ENCODE measurements around the gene SMS.
"Not testable (repeated sequence)": the region's sequence is repeated elsewhere in the genome, so short reads cannot be mapped to it uniquely, and the experiment has no call there.

Gene SMS

DNA sequence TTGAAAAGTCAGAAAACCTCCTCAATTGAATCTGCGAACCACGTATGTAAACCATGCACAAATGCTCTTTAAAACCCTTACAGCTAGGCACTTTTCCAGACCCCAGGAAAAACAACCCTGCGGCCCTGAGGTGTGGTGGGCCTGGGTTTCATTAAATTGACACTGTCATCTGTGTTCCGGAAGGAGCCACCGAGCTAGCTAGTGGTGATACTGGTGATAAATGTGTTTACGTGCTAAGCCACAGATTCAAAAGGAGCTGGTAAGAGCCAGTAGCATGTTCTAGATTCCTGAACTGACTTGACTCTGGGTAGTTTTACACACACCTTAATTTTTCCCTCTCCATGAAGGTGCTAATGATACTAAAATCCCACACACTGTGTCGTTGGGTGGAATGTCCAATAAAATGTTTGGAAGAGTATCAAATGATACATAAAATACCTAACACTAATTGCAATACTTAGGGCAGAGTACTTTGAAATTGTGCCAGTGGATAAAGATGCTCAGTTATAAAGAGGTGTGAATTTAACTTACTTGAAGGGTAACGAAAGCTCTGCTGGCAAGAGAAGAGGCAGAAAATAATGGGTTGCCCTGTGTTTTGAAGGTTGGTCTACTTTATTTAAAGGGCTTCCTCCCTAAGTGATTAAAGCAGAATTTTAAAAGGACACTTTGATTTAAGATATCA is 8.5 kb downstream of the SMS start:
- TF ChIP-seq, protein P1, sequence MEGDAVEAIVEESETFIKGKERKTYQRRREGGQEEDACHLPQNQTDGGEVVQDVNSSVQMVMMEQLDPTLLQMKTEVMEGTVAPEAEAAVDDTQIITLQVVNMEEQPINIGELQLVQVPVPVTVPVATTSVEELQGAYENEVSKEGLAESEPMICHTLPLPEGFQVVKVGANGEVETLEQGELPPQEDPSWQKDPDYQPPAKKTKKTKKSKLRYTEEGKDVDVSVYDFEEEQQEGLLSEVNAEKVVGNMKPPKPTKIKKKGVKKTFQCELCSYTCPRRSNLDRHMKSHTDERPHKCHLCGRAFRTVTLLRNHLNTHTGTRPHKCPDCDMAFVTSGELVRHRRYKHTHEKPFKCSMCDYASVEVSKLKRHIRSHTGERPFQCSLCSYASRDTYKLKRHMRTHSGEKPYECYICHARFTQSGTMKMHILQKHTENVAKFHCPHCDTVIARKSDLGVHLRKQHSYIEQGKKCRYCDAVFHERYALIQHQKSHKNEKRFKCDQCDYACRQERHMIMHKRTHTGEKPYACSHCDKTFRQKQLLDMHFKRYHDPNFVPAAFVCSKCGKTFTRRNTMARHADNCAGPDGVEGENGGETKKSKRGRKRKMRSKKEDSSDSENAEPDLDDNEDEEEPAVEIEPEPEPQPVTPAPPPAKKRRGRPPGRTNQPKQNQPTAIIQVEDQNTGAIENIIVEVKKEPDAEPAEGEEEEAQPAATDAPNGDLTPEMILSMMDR (IDR thresholded peaks at IDR 0.05; ENCODE audit: low read depth, low read length, missing control alignments) = no peak
- H3K4me3 ChIP-seq (ENCODE audit: low read depth, low read length) = no peak overlapping the region
- no peak for DNase-seq (ENCODE audit: low read depth)

DNA sequence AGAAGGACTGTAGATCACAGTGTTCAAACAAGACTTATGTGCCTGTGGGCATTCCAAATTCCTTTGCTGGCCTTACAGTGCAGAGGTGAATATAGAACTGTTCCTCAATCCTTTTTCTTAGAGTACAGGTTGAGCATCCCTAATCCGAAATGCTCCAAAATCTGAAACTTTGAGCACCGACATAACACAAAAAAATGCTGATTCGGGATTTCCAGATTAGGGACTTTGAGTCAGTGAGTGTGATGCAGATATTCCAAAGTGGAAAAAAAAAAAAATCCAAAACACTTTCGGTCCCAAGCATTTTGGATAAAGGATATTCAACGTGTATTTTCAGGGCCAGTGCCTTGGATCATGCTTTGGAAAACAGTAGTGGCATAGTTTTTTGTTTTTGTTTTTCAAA is 9.2 kb downstream of the SMS start:
- H3K4me3 ChIP-seq (ENCODE audit: low read depth, low read length) = no peak overlapping the region
- TF ChIP-seq, protein P1 (IDR thresholded peaks at IDR 0.05; ENCODE audit: low read depth, low read length, missing control alignments) = no peak
- no peak for DNase-seq (ENCODE audit: low read depth)

DNA sequence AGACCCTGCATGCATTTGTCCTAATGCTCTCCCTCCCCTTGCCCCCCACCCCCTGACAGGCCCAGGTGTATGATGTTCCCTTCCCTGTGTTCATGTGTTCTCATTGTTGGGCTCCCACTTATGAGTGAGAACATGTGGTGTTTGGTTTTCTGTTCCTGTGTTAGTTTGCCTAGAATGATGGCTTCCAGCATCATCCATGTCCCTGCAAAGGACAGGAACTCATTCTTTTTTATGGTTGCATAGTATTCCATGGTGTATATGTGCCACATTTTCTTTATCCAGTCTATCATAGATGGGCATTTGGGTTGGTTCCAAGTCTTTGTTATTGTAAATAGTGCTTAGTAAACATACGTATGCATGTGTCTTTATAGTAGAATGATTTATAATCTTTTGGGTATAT is 10.0 kb downstream of the SMS start:
- not testable (repeated sequence) for H3K4me3 ChIP-seq (ENCODE audit: low read depth, low read length); DNase-seq (ENCODE audit: low read depth)

DNA sequence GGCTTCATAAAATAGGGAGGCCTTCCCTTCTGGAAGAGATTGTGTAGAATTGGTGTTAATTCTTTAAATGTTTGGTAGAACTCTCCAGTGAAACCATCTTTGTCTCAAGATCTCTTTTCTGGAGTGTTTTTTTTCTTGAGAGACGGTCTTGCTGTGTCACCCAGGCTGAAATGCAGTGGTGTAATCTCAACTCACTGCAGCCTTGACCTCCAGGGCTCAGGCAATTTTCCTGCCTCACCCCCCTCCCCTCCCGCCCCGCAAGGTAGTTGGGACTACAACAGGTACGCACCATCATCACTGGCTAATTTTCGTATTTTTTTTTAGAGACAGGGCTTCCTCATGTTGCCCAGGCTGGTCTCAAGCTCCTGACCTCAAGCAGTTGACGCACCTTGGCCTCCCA is 12.1 kb downstream of the SMS start:
- H3K4me3 ChIP-seq (ENCODE audit: low read depth, low read length) = no peak overlapping the region
- DNase-seq (ENCODE audit: low read depth) = no peak
- TF ChIP-seq, protein P1 (IDR thresholded peaks at IDR 0.05; ENCODE audit: low read depth, low read length, missing control alignments) = no peak

DNA sequence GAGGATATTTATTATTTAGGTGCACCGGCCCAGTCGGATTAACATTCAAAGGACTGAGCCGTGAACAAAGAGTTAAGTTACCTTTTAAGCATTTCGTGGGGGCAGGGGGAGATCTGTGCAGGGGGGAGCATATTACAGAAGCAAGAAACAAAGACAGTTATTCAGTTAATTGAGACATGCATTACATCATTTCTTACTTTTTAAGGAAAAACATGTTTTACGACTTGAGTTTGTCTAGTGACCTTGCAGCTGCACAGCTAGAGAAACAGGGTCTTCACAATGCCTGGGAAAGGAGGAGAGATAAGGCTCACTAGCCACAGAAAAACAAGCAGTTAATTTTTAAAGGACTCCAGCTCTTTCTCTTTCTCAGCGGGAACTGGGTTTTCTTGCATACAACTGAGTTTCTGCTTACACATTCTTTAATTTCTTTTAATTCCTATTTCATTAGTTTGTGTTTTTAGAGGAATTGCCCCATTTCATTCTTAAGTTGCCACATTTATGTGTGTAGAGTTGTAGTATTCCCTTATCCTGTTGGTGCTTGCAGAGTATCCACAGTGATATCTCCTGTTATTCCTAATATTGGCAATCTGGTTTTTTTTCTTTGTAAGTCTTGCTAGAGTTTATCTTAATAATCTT is 12.8 kb downstream of the SMS start:
- DNase-seq (ENCODE audit: low read depth); H3K4me3 ChIP-seq (ENCODE audit: low read depth, low read length): not testable (repeated sequence)

DNA sequence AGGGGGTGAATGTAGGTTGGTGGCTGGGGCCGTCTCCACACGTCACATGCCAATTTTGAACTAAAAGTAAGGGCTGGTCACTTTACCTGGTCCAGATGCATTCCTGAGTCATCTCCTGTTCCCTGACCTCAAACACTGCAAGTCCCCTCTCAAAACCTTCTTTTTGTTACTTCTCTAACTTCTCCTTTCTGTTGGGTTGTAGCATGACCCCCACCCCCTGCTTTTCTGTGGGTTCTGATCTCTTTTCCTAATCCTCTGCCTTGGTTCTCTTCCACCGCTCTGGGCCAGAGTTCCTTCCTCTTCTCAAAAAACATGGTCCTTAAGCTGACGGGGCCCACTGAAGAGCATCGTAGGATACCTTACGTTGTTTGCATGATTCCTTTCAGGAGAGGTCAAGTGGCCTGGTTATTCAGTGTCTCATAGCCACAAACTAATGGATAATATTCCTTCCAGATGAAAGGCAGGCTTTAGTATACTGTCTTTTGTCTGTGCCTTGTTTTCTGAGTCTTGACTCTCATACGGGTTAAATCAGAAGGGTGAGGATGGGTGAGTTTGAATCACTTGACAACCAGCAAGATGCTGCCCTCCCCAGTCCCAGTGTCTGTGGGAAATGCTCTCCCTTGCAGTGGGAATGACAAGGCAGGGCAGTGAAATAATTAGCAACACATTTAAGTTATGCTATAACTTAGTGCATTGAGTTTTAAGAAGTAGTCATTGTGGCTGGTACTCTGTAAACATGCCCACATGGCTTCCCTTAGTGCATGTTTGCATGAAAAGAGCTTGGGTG is 15.1 kb downstream of the SMS start:
- H3K4me3 ChIP-seq (ENCODE audit: low read depth, low read length) = no peak overlapping the region
- DNase-seq (ENCODE audit: low read depth) = no peak
- TF ChIP-seq, protein P1 (IDR thresholded peaks at IDR 0.05; ENCODE audit: low read depth, low read length, missing control alignments) = no peak

DNA sequence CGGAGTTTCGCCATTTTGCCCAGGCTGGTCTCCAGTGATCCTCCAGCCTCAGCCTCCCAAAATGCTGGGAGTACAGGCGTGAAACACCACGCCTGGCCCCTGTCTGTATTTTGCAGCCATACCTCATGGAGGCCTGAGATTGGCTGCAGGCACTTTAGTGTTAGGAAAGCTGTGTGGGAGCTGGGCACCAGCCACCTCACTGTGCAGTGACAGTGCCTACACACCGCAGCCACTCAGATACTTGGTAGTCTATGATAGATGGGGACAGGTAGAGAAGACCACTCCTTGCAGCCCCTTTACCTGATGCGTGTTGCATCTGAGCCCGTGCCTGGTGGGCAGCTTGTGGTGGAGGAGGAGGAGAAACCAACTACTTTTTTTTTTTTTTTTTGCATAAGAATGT is 16.3 kb downstream of the SMS start:
- TF ChIP-seq, protein P1 (IDR thresholded peaks at IDR 0.05; ENCODE audit: low read depth, low read length, missing control alignments) = no peak
- no peak for DNase-seq (ENCODE audit: low read depth)

More for the DNA sequence above, 16.3 kb downstream of the SMS start:
- no peak overlapping the region for H3K4me3 ChIP-seq (ENCODE audit: low read depth, low read length)
